T-cell (primary cell): ENCODE measurements around the gene LRFN2. TPM values are rescaled to one million over a fixed set of nuclear protein-coding genes. Genes with fewer than 3 reads are reported as not detected.

Experiments used
- ATAC-seq, 4 experiments: fragments of 200-7000 bp in 3 of 4; fragments of 150-1000 bp in 1 of 4; cut with Tn5 transposase; replicated peaks in 1 of 4; 1 replicate in 3 of 4; 2 replicates in 1 of 4; pipeline ENCODE4 v1.10.0; 2021; ENCODE audit warnings: moderate library complexity in 3 of 4, mild to moderate bottlenecking in 2 of 4, moderate number of reproducible peaks in 1 of 4
- CTCF ChIA-PET, 2 donors: fragments of 300-600 bp; sonication (Branson Sonifier 250); formaldehyde crosslinking; loops; one replicate each; lab custom pipeline; 2022; ENCODE audit warnings: antibody characterized with exemption in 2 of 2; lab: Charles Lee
- POLR2A ChIA-PET, 2 donors: fragments of 300-600 bp; sonication (Branson Sonifier 250); formaldehyde crosslinking; loops; one replicate each; lab custom pipeline; 2022; ENCODE audit warnings: antibody characterized with exemption in 2 of 2; lab: Charles Lee
- DNase-seq, 35 experiments: peaks; one replicate each; pipeline versions ENCODE4 v3.0.0 to v3.0.0-alpha.2; 2013 to 2023
- H3K27ac ChIP-seq: one replicate; pipeline ENCODE4 v1.5.1; 2013; ENCODE audit warnings: low read length
- H3K27me3 ChIP-seq, 2 experiments: replicated peaks in 1 of 2; 1 replicate in 1 of 2; 2 replicates in 1 of 2; pipeline versions ENCODE4 v1.6.1 to v1.7.0; 2013; ENCODE audit warnings: low read length in 1 of 2, mixed read lengths in 1 of 2; ENCODE audit not compliant: control insufficient read depth in 2 of 2, insufficient read depth in 2 of 2; ENCODE audit errors: extremely low read depth in 1 of 2
- H3K36me3 ChIP-seq, 2 donors: 1 replicate in 1 of 2; 2 replicates in 1 of 2; pipeline versions ENCODE4 v1.6.1 to v1.7.0; 2013; ENCODE audit warnings: low read length in 1 of 2; ENCODE audit not compliant: control insufficient read depth in 2 of 2, insufficient read depth in 1 of 2; ENCODE audit errors: extremely low read depth in 1 of 2
- H3K4me1 ChIP-seq, 2 experiments: 1 replicate in 1 of 2; 2 replicates in 1 of 2; pipeline versions ENCODE4 v1.6.1 to v1.7.0; 2013; ENCODE audit warnings: low read length in 2 of 2, mixed read lengths in 1 of 2; ENCODE audit not compliant: insufficient read depth in 2 of 2, control insufficient read depth in 1 of 2; ENCODE audit errors: extremely low read depth in 1 of 2
- H3K4me3 ChIP-seq, 2 donors: 1 replicate in 1 of 2; 2 replicates in 1 of 2; pipeline versions ENCODE4 v1.5.1 to v1.7.0; 2013; ENCODE audit warnings: mild to moderate bottlenecking in 2 of 2, low read length in 1 of 2, moderate library complexity in 1 of 2; ENCODE audit not compliant: control insufficient read depth in 1 of 2; ENCODE audit errors: extremely low read depth in 1 of 2
- H3K9me3 ChIP-seq: 2 replicates; pipeline ENCODE4 v1.7.0; 2013
- H3K27ac Mint-ChIP-seq, 2 donors: one replicate each; pipeline ENCODE4 v1.8.0; 2020 to 2021; ENCODE audit warnings: mild to moderate bottlenecking in 2 of 2, mixed read lengths in 2 of 2
- H3K27me3 Mint-ChIP-seq, 2 donors: one replicate each; pipeline ENCODE4 v1.8.0; 2021 to 2022; ENCODE audit warnings: mixed read lengths in 2 of 2
- H3K36me3 Mint-ChIP-seq: one replicate; pipeline ENCODE4 v1.8.0; 2021; ENCODE audit warnings: mixed read lengths
- H3K4me1 Mint-ChIP-seq, 3 donors: one replicate each; pipeline ENCODE4 v1.8.0; 2020 to 2022; ENCODE audit warnings: mixed read lengths in 3 of 3, mild to moderate bottlenecking in 1 of 3
- H3K4me3 Mint-ChIP-seq, 3 donors: one replicate each; pipeline ENCODE4 v1.8.0; 2020 to 2022; ENCODE audit warnings: mild to moderate bottlenecking in 3 of 3, mixed read lengths in 3 of 3, moderate library complexity in 3 of 3
- H3K9me3 Mint-ChIP-seq, 3 donors: one replicate each; pipeline ENCODE4 v1.8.0; 2020 to 2022; ENCODE audit warnings: mixed read lengths in 3 of 3
- WGBS: methylation state at CpG from one replicate; pipeline ENCODE4 v1.1.5; 2013; ENCODE audit warnings: missing lambda C conversion rate; ENCODE audit not compliant: insufficient coverage; 5-methylcytosine and 5-hydroxymethylcytosine counted together
- total RNA-seq, 35 experiments: library from RNA in 6 of 35; stranded (reverse) in 6 of 35; fragments of 120-200 nt in 1 of 35; gene quantifications; one replicate each; pipeline versions ENCODE4 v1.2.1 to v1.2.4 and lab custom pipeline; 2013 to 2026

LRFN2 gene
- total RNA-seq, 5 donors from 2014 or later (not counting 1 experiment from before 2014, with no cell fraction given) = 0.12 to 1.7 (median 0.92) TPM

- Histone ChIP-seq H3K27ac (no peak overlapping the region), H3K4me1 (no peaks in the 10 kb centered on the region), H3K36me3 (no peaks in the 10 kb centered on the region), H3K27me3 (peaks cover 0 to 3% of the 10 kb centered on the region in 2 experiments), H3K9me3 (no peaks in the 10 kb centered on the region), H3K4me3 (no peak overlapping the region)
- POLR2A ChIA-PET = no interaction called here
- WGBS = 84% methylated on average over 5 of the region's 6 CpGs
- H3K36me3 Mint-ChIP-seq = no peaks in the 10 kb centered on the region
- no peaks in the 10 kb centered on the region for H3K4me1 Mint-ChIP-seq
- CTCF ChIA-PET = no interaction called here
- no peak overlapping the region for H3K4me3 Mint-ChIP-seq
- H3K9me3 Mint-ChIP-seq = no peaks in the 10 kb centered on the region
- H3K27me3 Mint-ChIP-seq = peaks cover 2 to 10% of the 10 kb centered on the region in 2 donors
- no peak overlapping the region for H3K27ac Mint-ChIP-seq
- ATAC-seq (no peak), DNase-seq (no peak)
These were observed 41.2 kb downstream of the LRFN2 start for GRCh38 chr6:40545954-40546353.

- Histone ChIP-seq H3K36me3 (no peaks in the 10 kb centered on the region), H3K4me1 (no peaks in the 10 kb centered on the region), H3K9me3 (no peaks in the 10 kb centered on the region), H3K27ac (no peak overlapping the region), H3K27me3 (peaks cover 0 to 5% of the 10 kb centered on the region in 2 experiments), H3K4me3 (no peak overlapping the region)
- CTCF ChIA-PET = interaction anchor here in 1 of 2 donors (0.5 kb wide), 1 partner anchor 30 kb away, joined by 3 read pairs; no protein-coding TSS in a partner anchor
- Mint-ChIP-seq H3K4me1 (no peaks in the 10 kb centered on the region), H3K27ac (no peak overlapping the region), H3K9me3 (no peaks in the 10 kb centered on the region), H3K36me3 (no peaks in the 10 kb centered on the region), H3K4me3 (no peak overlapping the region), H3K27me3 (peaks cover 4 to 10% of the 10 kb centered on the region in 2 donors)
- DNase-seq (no peak), ATAC-seq (no peak)
- no CpG with 5 or more reads among the region's 2 CpGs for WGBS
- POLR2A ChIA-PET = no interaction called here
These were observed 43.4 kb downstream of the LRFN2 start for GRCh38 chr6:40543776-40544175.

GRCh38 chr6:40543146-40543545 lies 44.0 kb downstream of the LRFN2 start:
- CTCF ChIA-PET = no interaction called here
- ATAC-seq = no peak

GRCh38 chr6:40542175-40542764 lies 44.9 kb downstream of the LRFN2 start:
- no peak for DNase-seq

More at GRCh38 chr6:40543146-40543545, 44.0 kb downstream of the LRFN2 start:
- H3K27ac Mint-ChIP-seq = no peak overlapping the region
- POLR2A ChIA-PET = no interaction called here
- Histone ChIP-seq H3K36me3 (no peaks in the 10 kb centered on the region), H3K4me3 (no peak overlapping the region), H3K27me3 (peaks cover 0 to 8% of the 10 kb centered on the region in 2 experiments), H3K27ac (no peak overlapping the region), H3K4me1 (no peaks in the 10 kb centered on the region), H3K9me3 (no peaks in the 10 kb centered on the region)
- no peak overlapping the region for H3K4me3 Mint-ChIP-seq
- no peak for DNase-seq
- H3K36me3 Mint-ChIP-seq = no peaks in the 10 kb centered on the region
- H3K9me3 Mint-ChIP-seq = no peaks in the 10 kb centered on the region
- H3K27me3 Mint-ChIP-seq = peaks cover 5 to 10% of the 10 kb centered on the region in 2 donors
- WGBS = 80% methylated on average over 4 of the region's 5 CpGs
- H3K4me1 Mint-ChIP-seq = no peaks in the 10 kb centered on the region

GRCh38 chr6:40541556-40542174 lies 45.5 kb downstream of the LRFN2 start:
- DNase-seq (no peak), ATAC-seq (no peak)
- Histone ChIP-seq H3K4me1 (no peaks in the 10 kb centered on the region), H3K36me3 (no peaks in the 10 kb centered on the region), H3K9me3 (no peaks in the 10 kb centered on the region), H3K27ac (no peak overlapping the region), H3K4me3 (no peak overlapping the region), H3K27me3 (peaks cover 0 to 13% of the 10 kb centered on the region in 2 experiments)
- POLR2A ChIA-PET = no interaction called here
- Mint-ChIP-seq H3K4me3 (no peak overlapping the region), H3K27ac (no peak overlapping the region), H3K9me3 (no peaks in the 10 kb centered on the region), H3K36me3 (no peaks in the 10 kb centered on the region), H3K4me1 (no peaks in the 10 kb centered on the region), H3K27me3 (peaks cover 3 to 6% of the 10 kb centered on the region in 2 donors)
- 74% methylated on average over 9 of the region's 9 CpGs for WGBS
- CTCF ChIA-PET = no interaction called here

More at GRCh38 chr6:40542175-40542764, 44.9 kb downstream of the LRFN2 start:
- H3K4me3 Mint-ChIP-seq = no peak overlapping the region
- peaks cover 3 to 7% of the 10 kb centered on the region in 2 donors for H3K27me3 Mint-ChIP-seq
- no peak overlapping the region for H3K27ac ChIP-seq
- ChIA-PET CTCF (no interaction called here), POLR2A (no interaction called here)
- H3K27ac Mint-ChIP-seq = no peak overlapping the region
- no peaks in the 10 kb centered on the region for H3K4me1 Mint-ChIP-seq
- no peaks in the 10 kb centered on the region for H3K9me3 ChIP-seq
- no peaks in the 10 kb centered on the region for H3K36me3 ChIP-seq
- H3K4me3 ChIP-seq = no peak overlapping the region
- no peaks in the 10 kb centered on the region for H3K9me3 Mint-ChIP-seq
- 88% methylated on average over 4 of the region's 5 CpGs for WGBS
- no peaks in the 10 kb centered on the region for H3K36me3 Mint-ChIP-seq
- H3K4me1 ChIP-seq = no peaks in the 10 kb centered on the region
- H3K27me3 ChIP-seq = peaks cover 0 to 11% of the 10 kb centered on the region in 2 experiments
- no peak for ATAC-seq

- no peaks in the 10 kb centered on the region for H3K4me1 Mint-ChIP-seq
- WGBS = 88% methylated on average over 4 of the region's 6 CpGs
These were observed 46.4 kb downstream of the LRFN2 start for GRCh38 chr6:40540790-40541189.

More at GRCh38 chr6:40540790-40541189, 46.4 kb downstream of the LRFN2 start:
- POLR2A ChIA-PET = no interaction called here
- H3K36me3 Mint-ChIP-seq = no peaks in the 10 kb centered on the region
- ATAC-seq = no peak
- no peak overlapping the region for H3K27ac Mint-ChIP-seq
- Histone ChIP-seq H3K27ac (no peak overlapping the region), H3K4me3 (no peak overlapping the region), H3K9me3 (no peaks in the 10 kb centered on the region), H3K4me1 (no peaks in the 10 kb centered on the region), H3K27me3 (peaks cover 0 to 16% of the 10 kb centered on the region in 2 experiments), H3K36me3 (no peaks in the 10 kb centered on the region)
- H3K4me3 Mint-ChIP-seq = no peak overlapping the region
- CTCF ChIA-PET = no interaction called here
- H3K9me3 Mint-ChIP-seq = no peaks in the 10 kb centered on the region
- DNase-seq = no peak
- H3K27me3 Mint-ChIP-seq = peaks cover 3 to 6% of the 10 kb centered on the region in 2 donors
